Astrocyte (in vitro differentiated cells and primary cell): ENCODE measurements around the gene IQGAP2. TPM values are rescaled to one million over a fixed set of nuclear protein-coding genes. Genes with fewer than 3 reads are reported as not detected.

ENCODE experiments used
- DNase-seq: peaks from one replicate; pipeline ENCODE4 v3.0.0-alpha.2; 2010; ENCODE audit warnings: low read depth
- FAIRE-seq: peaks from 2 replicates; lab custom pipeline; 2011; peaks lifted over from hg19 to GRCh38; lab: Jason Lieb, UNC
- H2AFZ ChIP-seq: 2 replicates; pipeline ENCODE4 v1.6.0; 2012; ENCODE audit warnings: low read depth, low read length, inconsistent platforms
- H3K27ac ChIP-seq: 2 replicates; pipeline ENCODE4 v1.5.1; 2011; ENCODE audit warnings: low read depth, low read length, inconsistent platforms
- H3K27me3 ChIP-seq: 2 replicates; pipeline ENCODE4 v1.6.0; 2011; ENCODE audit warnings: low read length, inconsistent platforms; ENCODE audit not compliant: insufficient read depth
- H3K36me3 ChIP-seq: 2 replicates; pipeline ENCODE4 v1.5.1; 2011; ENCODE audit warnings: low read length, inconsistent platforms; ENCODE audit not compliant: insufficient read depth
- H3K4me1 ChIP-seq: 2 replicates; pipeline ENCODE4 v1.5.1; 2011; ENCODE audit warnings: low read length, inconsistent platforms; ENCODE audit not compliant: insufficient read depth
- H3K4me2 ChIP-seq: 2 replicates; pipeline ENCODE4 v1.6.0; 2012; ENCODE audit warnings: low read length, inconsistent platforms
- H3K4me3 ChIP-seq: 2 replicates; pipeline ENCODE4 v1.5.1; 2011; ENCODE audit warnings: low read depth, mild to moderate bottlenecking, low read length, inconsistent platforms; ENCODE audit not compliant: insufficient read depth
- H3K79me2 ChIP-seq: 2 replicates; pipeline ENCODE4 v1.6.0; 2012; ENCODE audit warnings: mild to moderate bottlenecking, low read length, inconsistent platforms; ENCODE audit not compliant: insufficient read depth
- H3K9ac ChIP-seq: 2 replicates; pipeline ENCODE4 v1.6.0; 2012; ENCODE audit warnings: mild to moderate bottlenecking, low read length, inconsistent platforms
- H3K9me3 ChIP-seq: 2 replicates; pipeline ENCODE4 v1.5.1; 2012; ENCODE audit warnings: low read depth, mild to moderate bottlenecking, low read length, inconsistent platforms; ENCODE audit not compliant: insufficient read depth
- H4K20me1 ChIP-seq: 2 replicates; pipeline ENCODE4 v1.6.0; 2012; ENCODE audit warnings: low read length, inconsistent platforms; ENCODE audit not compliant: insufficient read depth
- H3K27ac Mint-ChIP-seq: one replicate; pipeline ENCODE4 v1.8.0; 2021; ENCODE audit warnings: mild to moderate bottlenecking, mixed read lengths; ENCODE audit not compliant: unreplicated experiment
- H3K27me3 Mint-ChIP-seq: one replicate; pipeline ENCODE4 v1.8.0; 2021; ENCODE audit warnings: low read depth, mixed read lengths; ENCODE audit not compliant: unreplicated experiment
- H3K36me3 Mint-ChIP-seq: one replicate; pipeline ENCODE4 v1.8.0; 2021; ENCODE audit warnings: low read depth, mixed read lengths; ENCODE audit not compliant: unreplicated experiment
- H3K4me1 Mint-ChIP-seq: one replicate; pipeline ENCODE4 v1.8.0; 2021; ENCODE audit warnings: low read depth, mixed read lengths; ENCODE audit not compliant: unreplicated experiment
- H3K4me3 Mint-ChIP-seq: one replicate; pipeline ENCODE4 v1.8.0; 2021; ENCODE audit warnings: mild to moderate bottlenecking, moderate library complexity, mixed read lengths; ENCODE audit not compliant: unreplicated experiment
- H3K9me3 Mint-ChIP-seq: one replicate; pipeline ENCODE4 v1.8.0; 2021; ENCODE audit warnings: mild to moderate bottlenecking, mixed read lengths; ENCODE audit not compliant: unreplicated experiment
- CTCF ChIP-seq: IDR thresholded peaks from 2 replicates; pipeline ENCODE4 v1.5.1; 2011; ENCODE audit warnings: low read depth, mild to moderate bottlenecking, inconsistent platforms, low read length, moderate library complexity; ENCODE audit not compliant: insufficient read depth
- EZH2 ChIP-seq: IDR thresholded peaks from 2 replicates; pipeline ENCODE4 v1.6.1; 2012; ENCODE audit warnings: mild to moderate bottlenecking, low read length, inconsistent platforms; ENCODE audit not compliant: insufficient read depth
- total RNA-seq: library from RNA; stranded (reverse); gene quantifications from 2 replicates; pipeline ENCODE4 v1.2.1, GENCODE V29; 2021

Gene IQGAP2
- total RNA-seq, 1 donor from 2014 or later = 2.9 TPM

- no peak overlapping the region for H3K4me2 ChIP-seq
- DNase-seq (no peak), FAIRE-seq (no peak)
- Mint-ChIP-seq H3K4me1 (no peaks in the 10 kb centered on the region), H3K9me3 (peaks cover 2% of the 10 kb centered on the region), H3K27me3 (no peaks in the 10 kb centered on the region), H3K36me3 (no peaks in the 10 kb centered on the region), H3K4me3 (no peak overlapping the region), H3K27ac (no peak overlapping the region)
- H3K27ac ChIP-seq = no peak overlapping the region
- H3K4me1 ChIP-seq = no peaks in the 10 kb centered on the region
- H3K79me2 ChIP-seq = no peaks in the 10 kb centered on the region
- H3K36me3 ChIP-seq = no peaks in the 10 kb centered on the region
- no peaks in the 10 kb centered on the region for H4K20me1 ChIP-seq
- H3K9ac ChIP-seq = no peak overlapping the region
- no peak overlapping the region for H3K4me3 ChIP-seq
- H3K9me3 ChIP-seq = no peaks in the 10 kb centered on the region
- peaks cover 4% of the 10 kb centered on the region for H3K27me3 ChIP-seq
- H2AFZ ChIP-seq = no peak overlapping the region
- TF ChIP-seq CTCF = no peak
- TF ChIP-seq EZH2 = no peak
Measured at GRCh38 chr5:76553251-76553650, 150.2 kb downstream of the IQGAP2 start.

- Histone ChIP-seq H2AFZ (no peak overlapping the region), H3K4me2 (no peak overlapping the region), H3K27ac (no peak overlapping the region), H4K20me1 (no peaks in the 10 kb centered on the region), H3K4me1 (no peaks in the 10 kb centered on the region), H3K79me2 (no peaks in the 10 kb centered on the region), H3K9me3 (no peaks in the 10 kb centered on the region), H3K27me3 (no peaks in the 10 kb centered on the region), H3K36me3 (no peaks in the 10 kb centered on the region), H3K9ac (no peak overlapping the region), H3K4me3 (no peak overlapping the region)
- Mint-ChIP-seq H3K36me3 (no peaks in the 10 kb centered on the region), H3K27ac (no peak overlapping the region), H3K27me3 (no peaks in the 10 kb centered on the region), H3K4me3 (no peak overlapping the region), H3K9me3 (peaks cover 5% of the 10 kb centered on the region), H3K4me1 (no peaks in the 10 kb centered on the region)
- TF ChIP-seq EZH2 (no peak), CTCF (no peak)
- FAIRE-seq (no peak), DNase-seq (no peak)
Measured at GRCh38 chr5:76555114-76555513, 152.0 kb downstream of the IQGAP2 start.

- no peak overlapping the region for H3K27ac Mint-ChIP-seq
- H3K27me3 Mint-ChIP-seq = no peaks in the 10 kb centered on the region
- no peak for FAIRE-seq
- no peaks in the 10 kb centered on the region for H4K20me1 ChIP-seq
- H3K36me3 Mint-ChIP-seq = no peaks in the 10 kb centered on the region
- no peaks in the 10 kb centered on the region for H3K9me3 ChIP-seq
- H2AFZ ChIP-seq = no peak overlapping the region
- peaks cover 5% of the 10 kb centered on the region for H3K9me3 Mint-ChIP-seq
- H3K4me1 Mint-ChIP-seq = no peaks in the 10 kb centered on the region
- H3K79me2 ChIP-seq = no peaks in the 10 kb centered on the region
- DNase-seq = no peak
- H3K9ac ChIP-seq = no peak overlapping the region
- no peak for TF ChIP-seq EZH2
- TF ChIP-seq CTCF = no peak
- H3K4me3 ChIP-seq = no peak overlapping the region
- H3K27me3 ChIP-seq = no peaks in the 10 kb centered on the region
- H3K4me3 Mint-ChIP-seq = no peak overlapping the region
- H3K4me1 ChIP-seq = no peaks in the 10 kb centered on the region
- no peak overlapping the region for H3K4me2 ChIP-seq
- no peaks in the 10 kb centered on the region for H3K36me3 ChIP-seq
- H3K27ac ChIP-seq = no peak overlapping the region
Measured at GRCh38 chr5:76555717-76556116, 152.6 kb downstream of the IQGAP2 start.
